PC-3 (cell line): ENCODE data around the gene FAM107B. TPM values are rescaled to one million over a fixed set of nuclear protein-coding genes. Genes with fewer than 3 reads are reported as not detected.
A peak's percentile ranks its signal among the peaks of the same experiment; 100 is the strongest.

Experiments
- ATAC-seq: fragments of 200-7000 bp; cut with Tn5 transposase; 2 replicates; pipeline ENCODE4 v1.9.1; 2020; ENCODE audit warnings: mild to moderate bottlenecking, moderate library complexity
- BruUV-seq: library from RNA; stranded (reverse); fragments of 400-500 nt; replicated peaks from 2 replicates; lab custom pipeline; 2021; lab: Mats Ljungman, UMichigan
- CTCF ChIA-PET: fragments of 300-600 bp; sonication (Branson Sonifier 250); formaldehyde crosslinking; loops from one replicate; lab custom pipeline; 2022; ENCODE audit warnings: antibody characterized with exemption; lab: Charles Lee
- POLR2A ChIA-PET: fragments of 300-600 bp; sonication (Branson Sonifier 250); formaldehyde crosslinking; loops from one replicate; lab custom pipeline; 2022; ENCODE audit warnings: antibody characterized with exemption; ENCODE audit not compliant: unreplicated experiment; lab: Charles Lee
- DNase-seq: peaks from one replicate; pipeline ENCODE4 v3.0.0-alpha.2; 2015
- H2AFZ ChIP-seq: fragments of 300-600 bp; sonication (generic); 2 replicates; pipeline ENCODE4 v1.6.0; 2016; ENCODE audit warnings: antibody characterized with exemption, low read length
- H3F3A ChIP-seq: fragments of 300-600 bp; sonication (generic); one replicate; pipeline ENCODE4 v1.6.0; 2017; ENCODE audit warnings: antibody characterized with exemption, low read length, control low read depth, mild to moderate bottlenecking; ENCODE audit not compliant: unreplicated experiment
- H3K27ac ChIP-seq: fragments of 300-600 bp; sonication (generic); 2 replicates; pipeline ENCODE4 v1.5.1; 2016; ENCODE audit warnings: mild to moderate bottlenecking, low read length
- H3K27me3 ChIP-seq: fragments of 300-600 bp; sonication (generic); 2 replicates; pipeline ENCODE4 v1.6.1; 2016; ENCODE audit warnings: low read length, mixed read lengths
- H3K36me3 ChIP-seq: fragments of 300-600 bp; sonication (generic); 2 replicates; pipeline ENCODE4 v1.6.1; 2016; ENCODE audit warnings: low read depth, mixed run types, low read length, mixed read lengths
- H3K4me1 ChIP-seq: fragments of 300-600 bp; sonication (generic); 2 replicates; pipeline ENCODE4 v1.5.1; 2016; ENCODE audit warnings: low read length; ENCODE audit not compliant: insufficient read depth
- H3K4me2 ChIP-seq: fragments of 300-600 bp; sonication (generic); 2 replicates; pipeline ENCODE4 v1.6.0; 2016; ENCODE audit warnings: low read length
- H3K4me3 ChIP-seq: fragments of 300-600 bp; sonication (generic); 2 replicates; pipeline ENCODE4 v1.5.1; 2016; ENCODE audit warnings: mild to moderate bottlenecking, low read length, mixed read lengths
- H3K79me2 ChIP-seq: fragments of 300-600 bp; sonication (generic); 2 replicates; pipeline ENCODE4 v1.6.1; 2017; ENCODE audit warnings: low read length, mixed read lengths
- H3K9ac ChIP-seq: fragments of 300-600 bp; sonication (generic); 2 replicates; pipeline ENCODE4 v1.6.0; 2016; ENCODE audit warnings: mild to moderate bottlenecking, low read length
- H3K9me2 ChIP-seq: fragments of 300-600 bp; sonication (generic); replicated peaks from 2 replicates; pipeline ENCODE4 v1.6.1; 2016; ENCODE audit warnings: mixed run types, low read length, mixed read lengths
- H3K9me3 ChIP-seq: fragments of 300-600 bp; sonication (generic); 2 replicates; pipeline ENCODE4 v1.6.1; 2016; ENCODE audit warnings: low read length, mixed read lengths
- H4K20me1 ChIP-seq: fragments of 300-600 bp; sonication (generic); 2 replicates; pipeline ENCODE4 v1.6.1; 2016; ENCODE audit warnings: low read length, mixed read lengths
- CTCF ChIP-seq: fragments of 300-600 bp; sonication (generic); conservative IDR thresholded peaks from 2 replicates; pipeline ENCODE4 v1.5.1; 2017; ENCODE audit warnings: antibody characterized with exemption, low read depth, mild to moderate bottlenecking, low read length
- EZH2 ChIP-seq: fragments of 300-600 bp; sonication (generic); IDR thresholded peaks from one replicate; pipeline ENCODE4 v1.6.1; 2017; ENCODE audit warnings: antibody characterized with exemption, mild to moderate bottlenecking, low read length; ENCODE audit not compliant: unreplicated experiment
- EZH2phosphoT487 ChIP-seq: fragments of 300-600 bp; sonication (generic); IDR thresholded peaks from 2 replicates; pipeline ENCODE4 v1.6.1; 2018; ENCODE audit warnings: mild to moderate bottlenecking, antibody characterized with exemption, low read length, borderline replicate concordance
- intact Hi-C: fragments of 100-400 bp; cut with micrococcal nuclease; formaldehyde crosslinking; loops from 2 replicates; pipeline ENCODE4 v1.9.0; 2023
- total RNA-seq: library from RNA; depleted of rRNA; stranded (reverse); fragments of >200 nt; gene quantifications from 2 replicates; pipeline ENCODE4 v1.2.3, GENCODE V29; 2014

The FAM107B gene
- total RNA-seq, 1 experiment from 2014 or later: 36.6 TPM

- no peaks in the 10 kb centered on the region for H3F3A ChIP-seq
- no peak for TF ChIP-seq CTCF
- TF ChIP-seq EZH2: no peak
- no peak for TF ChIP-seq EZH2phosphoT487
- H3K9ac ChIP-seq: no peak overlapping the region
- H3K79me2 ChIP-seq: no peaks in the 10 kb centered on the region
- no peaks in the 10 kb centered on the region for H4K20me1 ChIP-seq
- no TSS peak for BruUV-seq
- ATAC-seq (no peak; the same call in 1 of the 2 replicates), DNase-seq (peak; percentile 2)
- no peaks in the 10 kb centered on the region for H3K36me3 ChIP-seq
- no peaks in the 10 kb centered on the region for H3K27me3 ChIP-seq
- no peak overlapping the region for H3K27ac ChIP-seq
- H3K4me1 ChIP-seq: no peaks in the 10 kb centered on the region
- H3K9me3 ChIP-seq: no peaks in the 10 kb centered on the region
- ChIA-PET POLR2A (interaction anchor here (0.6 kb wide), 1 partner anchor 17 kb away, joined by 5 read pairs; no protein-coding TSS in a partner anchor), CTCF (interaction anchor here (0.7 kb wide), 1 partner anchor 774 kb away, joined by 4 read pairs; no protein-coding TSS in a partner anchor)
- intact Hi-C loops: no loop called here
- no peak overlapping the region for H3K4me2 ChIP-seq
- no peaks in the 10 kb centered on the region for H3K9me2 ChIP-seq
- no peak overlapping the region for H3K4me3 ChIP-seq
- no peak overlapping the region for H2AFZ ChIP-seq
These were observed 87.4 kb downstream of the FAM107B start for GRCh38 chr10:14687340-14687739.

DNA sequence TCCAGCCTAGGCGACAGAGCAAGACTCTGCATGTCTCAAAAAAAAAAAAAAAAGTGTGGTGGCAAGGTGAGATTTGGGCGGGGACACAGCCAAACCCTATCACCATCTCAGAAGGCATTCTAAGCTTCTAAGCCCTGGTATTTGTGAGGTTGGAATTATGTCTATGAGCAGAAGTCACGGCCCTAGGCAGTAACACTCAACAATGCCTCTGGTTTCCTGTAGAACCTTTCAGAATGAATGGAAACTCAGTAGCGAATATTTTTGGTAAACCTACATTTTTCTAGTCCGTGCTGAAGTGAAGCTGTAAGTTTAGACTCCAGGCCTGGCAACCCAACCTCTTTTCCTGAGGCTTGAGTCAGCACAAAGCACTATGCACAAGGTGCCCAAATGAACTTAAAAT is 88.3 kb downstream of the FAM107B start:
- ATAC-seq: no peak
- Histone ChIP-seq H3K4me2 (no peak overlapping the region), H3F3A (no peaks in the 10 kb centered on the region), H3K9ac (no peak overlapping the region), H3K9me3 (no peaks in the 10 kb centered on the region), H3K4me3 (no peak overlapping the region), H3K9me2 (no peaks in the 10 kb centered on the region), H3K79me2 (no peaks in the 10 kb centered on the region), H3K4me1 (no peaks in the 10 kb centered on the region), H3K27me3 (no peaks in the 10 kb centered on the region), H3K27ac (no peak overlapping the region), H4K20me1 (no peaks in the 10 kb centered on the region), H2AFZ (no peak overlapping the region), H3K36me3 (no peaks in the 10 kb centered on the region)
- BruUV-seq: no TSS peak
- ChIA-PET CTCF (no interaction called here), POLR2A (no interaction called here)
- TF ChIP-seq CTCF: no peak
- TF ChIP-seq EZH2phosphoT487: no peak
- TF ChIP-seq EZH2: no peak
- DNase-seq: no peak
- intact Hi-C loops: no loop called here

DNA sequence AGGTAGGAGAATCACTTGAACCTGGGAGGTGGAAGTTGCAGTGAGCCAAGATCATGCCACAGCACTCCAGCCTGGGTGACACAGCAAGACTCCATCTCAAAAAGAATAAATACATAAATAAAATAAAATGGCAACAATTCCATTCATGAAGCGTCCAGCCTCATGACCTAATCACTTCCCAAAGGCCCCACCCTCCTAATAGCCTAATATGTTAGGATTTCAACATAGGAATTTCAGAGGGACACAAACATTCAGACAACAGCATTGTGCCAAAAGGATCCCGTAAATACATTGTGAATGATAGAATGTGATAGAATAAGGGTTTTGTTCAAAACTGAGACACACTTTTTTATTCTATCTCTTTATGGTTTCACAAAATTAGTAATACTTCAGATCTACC is 90.3 kb downstream of the FAM107B start:
- BruUV-seq: no TSS peak
- no peaks in the 10 kb centered on the region for H3F3A ChIP-seq
- ATAC-seq (no peak), DNase-seq (no peak)
- H3K4me2 ChIP-seq: no peak overlapping the region
- POLR2A ChIA-PET: no interaction called here
- CTCF ChIA-PET: no interaction called here
- no peaks in the 10 kb centered on the region for H4K20me1 ChIP-seq
- TF ChIP-seq CTCF (no peak), EZH2 (no peak), EZH2phosphoT487 (no peak)
- no peaks in the 10 kb centered on the region for H3K79me2 ChIP-seq
- no peaks in the 10 kb centered on the region for H3K9me2 ChIP-seq
- H3K9ac ChIP-seq: no peak overlapping the region
- H3K36me3 ChIP-seq: no peaks in the 10 kb centered on the region
- H3K9me3 ChIP-seq: no peaks in the 10 kb centered on the region
- intact Hi-C loops: no loop called here
- no peak overlapping the region for H3K27ac ChIP-seq
- H3K27me3 ChIP-seq: no peaks in the 10 kb centered on the region
- no peak overlapping the region for H3K4me3 ChIP-seq
- no peak overlapping the region for H2AFZ ChIP-seq
- no peaks in the 10 kb centered on the region for H3K4me1 ChIP-seq
